Left ventricle myocardium inferior (tissue), 1 donor: ENCODE results near the gene NACC2. TPM values are rescaled to one million over a fixed set of nuclear protein-coding genes. Genes with fewer than 3 reads are reported as not detected.
A peak's percentile ranks its signal among the peaks of the same experiment; 100 is the strongest.

Experiments
- DNase-seq: peaks from one replicate; pipeline ENCODE4 v3.0.0-alpha.2; 2020
- H3K27ac ChIP-seq: fragments of 200-600 bp; replicated peaks from 2 replicates; pipeline ENCODE4 v1.8.0; 2021
- H3K27me3 ChIP-seq: fragments of 200-600 bp; 2 replicates; pipeline ENCODE4 v1.8.0; 2021; ENCODE audit warnings: low read depth
- H3K36me3 ChIP-seq: fragments of 200-600 bp; 2 replicates; pipeline ENCODE4 v1.8.0; 2021
- H3K4me1 ChIP-seq: fragments of 200-600 bp; 2 replicates; pipeline ENCODE4 v1.8.0; 2021
- H3K4me3 ChIP-seq: fragments of 200-600 bp; 2 replicates; pipeline ENCODE4 v1.8.0; 2021; ENCODE audit warnings: mild to moderate bottlenecking, moderate library complexity
- H3K9me3 ChIP-seq: fragments of 200-600 bp; replicated peaks from 2 replicates; pipeline ENCODE4 v1.8.0; 2021
- CTCF ChIP-seq: fragments of 200-600 bp; IDR thresholded peaks from 2 replicates; pipeline ENCODE4 v1.8.0; 2021; ENCODE audit warnings: antibody characterized with exemption, mild to moderate bottlenecking, borderline replicate concordance
- intact Hi-C: fragments of 100-400 bp; cut with micrococcal nuclease; formaldehyde crosslinking; loops from one replicate; pipeline ENCODE4 v1.11.0; 2022
- total RNA-seq: library from RNA; stranded (reverse); fragmentation: NEBNext Ultra II Directional; extraction: Animal tissue kit (Norgen Biotek cat#: 25700); gene quantifications from one replicate; pipeline ENCODE4 v1.2.1, GENCODE V29; 2021
- donor health status: DM: no; HTN: yes; CAD: no; lungs with severe emphysema.

The NACC2 gene
- total RNA-seq, 1 donor from 2014 or later: 29.5 TPM

DNA sequence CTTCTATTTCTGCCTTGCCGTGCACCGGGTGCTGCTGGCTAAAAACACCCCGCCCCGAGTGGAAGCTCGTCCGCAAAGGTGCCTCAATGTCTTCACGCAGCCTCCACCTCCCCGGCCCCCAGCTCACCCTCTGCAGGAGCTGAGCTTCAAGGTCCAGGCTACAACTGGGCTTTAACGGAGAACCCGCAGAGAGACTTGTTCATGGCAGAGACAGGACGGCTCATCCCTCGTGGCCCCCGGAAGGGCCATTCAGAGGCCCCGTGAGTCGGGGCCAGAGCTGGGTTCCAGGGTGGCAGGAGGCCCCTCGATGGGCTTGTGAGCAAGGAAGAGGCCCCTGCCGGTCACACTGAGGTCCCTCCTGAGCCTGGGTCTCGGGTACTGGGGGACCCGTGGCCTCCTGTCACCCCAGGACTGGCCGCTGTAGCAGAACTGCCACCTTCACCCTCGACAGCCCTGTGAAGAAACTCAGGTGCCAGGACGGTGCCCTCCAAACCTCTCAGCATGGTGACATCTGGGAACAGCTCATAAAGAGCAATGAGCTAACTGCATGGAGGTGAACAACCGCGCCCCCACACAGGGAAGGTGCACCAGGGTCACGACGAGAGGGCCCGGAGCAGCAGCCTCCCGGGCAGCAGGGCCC is 75.9 kb downstream of the NACC2 start:
- Histone ChIP-seq H3K9me3 (no peaks in the 10 kb centered on the region), H3K4me1 (peaks cover 40% of the 10 kb centered on the region), H3K27me3 (no peaks in the 10 kb centered on the region), H3K27ac (no peak overlapping the region), H3K4me3 (no peak overlapping the region), H3K36me3 (peaks cover 8% of the 10 kb centered on the region)
- DNase-seq: peak; percentile 10
- TF ChIP-seq CTCF: no peak
- intact Hi-C loops: no loop called here

DNA sequence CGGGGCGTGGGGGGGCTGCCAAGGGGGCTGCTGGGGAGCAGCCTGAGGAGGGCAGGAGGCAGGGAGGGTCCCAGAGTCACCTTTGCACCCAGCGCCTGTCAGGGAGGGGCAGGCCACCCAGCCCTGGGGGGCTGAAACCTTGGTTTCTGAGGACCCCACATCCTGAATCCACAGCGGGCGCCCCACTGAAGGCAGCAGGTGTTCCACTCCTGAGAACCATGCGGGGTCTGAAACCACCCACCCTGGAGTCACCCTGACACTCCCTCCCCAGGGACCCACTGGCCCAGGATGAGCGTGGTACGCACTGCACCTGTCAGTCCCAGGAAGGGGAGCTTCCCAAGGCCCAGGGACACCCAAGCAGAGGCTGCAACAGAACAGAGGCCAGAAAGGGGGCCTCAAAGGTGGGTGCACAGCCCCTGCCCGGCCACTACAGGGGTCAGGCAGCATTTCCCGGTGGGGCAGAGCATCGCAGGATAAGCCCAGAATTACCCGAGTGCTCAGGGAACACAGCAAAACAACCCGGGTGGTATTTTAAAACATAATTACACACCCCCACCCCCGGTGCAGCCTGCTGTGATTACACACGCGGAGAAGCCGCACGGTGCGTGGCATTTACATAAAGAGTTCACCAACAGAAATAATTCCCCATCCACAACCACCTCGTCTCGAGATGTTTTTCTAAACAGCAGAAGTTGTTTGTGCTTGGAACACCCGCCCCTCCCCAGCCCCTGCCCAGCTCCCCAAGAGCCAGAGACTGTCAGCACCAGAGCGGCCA is 76.6 kb downstream of the NACC2 start:
- no peak for TF ChIP-seq CTCF
- intact Hi-C loops: no loop called here
- Histone ChIP-seq H3K27me3 (no peaks in the 10 kb centered on the region), H3K4me3 (no peak overlapping the region), H3K36me3 (peaks cover 11% of the 10 kb centered on the region), H3K4me1 (peaks cover 39% of the 10 kb centered on the region), H3K9me3 (no peaks in the 10 kb centered on the region), H3K27ac (no peak overlapping the region)
- DNase-seq: peak; percentile 9

DNA sequence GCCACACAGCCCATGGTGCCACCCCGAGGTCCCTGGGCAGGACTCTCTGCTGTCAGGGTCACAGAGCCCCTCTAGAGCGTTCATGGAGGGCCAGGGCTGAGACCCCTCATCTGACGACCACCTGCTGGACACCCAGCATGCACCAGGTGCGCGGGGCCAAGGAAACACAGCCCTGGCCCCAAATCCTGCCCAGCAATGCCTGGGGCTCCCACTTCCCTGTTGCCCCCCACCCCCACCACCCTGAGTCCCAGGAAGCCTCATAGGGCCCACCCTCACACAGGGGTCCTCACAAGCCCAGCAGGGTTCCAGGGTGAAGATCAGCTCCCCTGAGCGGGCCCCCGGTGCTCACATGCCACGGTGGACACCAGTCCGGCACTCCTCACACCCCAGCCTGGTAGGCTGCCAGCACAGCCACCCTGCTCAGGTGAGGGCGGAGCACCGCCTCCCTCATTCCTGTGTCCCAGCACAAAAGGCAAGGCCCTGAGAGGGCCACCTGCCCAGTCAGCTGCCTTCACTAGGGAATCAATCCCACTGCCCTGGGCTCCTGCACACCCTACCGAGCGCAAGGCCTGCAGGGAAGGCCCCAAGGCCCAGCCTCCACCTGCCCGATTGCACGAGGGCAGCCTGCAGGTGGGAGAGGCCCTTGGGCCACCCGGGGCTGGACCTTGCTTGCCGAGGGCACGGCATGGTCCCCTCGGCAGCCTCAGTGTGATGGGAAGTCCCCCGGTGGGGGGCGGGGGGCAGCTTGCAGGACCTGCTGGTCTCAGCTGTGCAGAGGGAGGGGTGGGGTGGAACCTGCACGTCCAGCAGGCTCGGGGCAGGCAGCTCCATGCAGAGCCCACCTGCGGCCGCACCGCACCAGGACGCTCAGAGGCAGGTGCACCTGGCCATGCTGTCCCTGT is 77.5 kb downstream of the NACC2 start:
- Histone ChIP-seq H3K27ac (no peak overlapping the region), H3K27me3 (no peaks in the 10 kb centered on the region), H3K36me3 (peaks cover 15% of the 10 kb centered on the region), H3K4me3 (no peak overlapping the region), H3K4me1 (peaks cover 42% of the 10 kb centered on the region), H3K9me3 (no peaks in the 10 kb centered on the region)
- peak; percentile 13 for DNase-seq
- TF ChIP-seq CTCF: no peak
- intact Hi-C loops: no loop called here

DNA sequence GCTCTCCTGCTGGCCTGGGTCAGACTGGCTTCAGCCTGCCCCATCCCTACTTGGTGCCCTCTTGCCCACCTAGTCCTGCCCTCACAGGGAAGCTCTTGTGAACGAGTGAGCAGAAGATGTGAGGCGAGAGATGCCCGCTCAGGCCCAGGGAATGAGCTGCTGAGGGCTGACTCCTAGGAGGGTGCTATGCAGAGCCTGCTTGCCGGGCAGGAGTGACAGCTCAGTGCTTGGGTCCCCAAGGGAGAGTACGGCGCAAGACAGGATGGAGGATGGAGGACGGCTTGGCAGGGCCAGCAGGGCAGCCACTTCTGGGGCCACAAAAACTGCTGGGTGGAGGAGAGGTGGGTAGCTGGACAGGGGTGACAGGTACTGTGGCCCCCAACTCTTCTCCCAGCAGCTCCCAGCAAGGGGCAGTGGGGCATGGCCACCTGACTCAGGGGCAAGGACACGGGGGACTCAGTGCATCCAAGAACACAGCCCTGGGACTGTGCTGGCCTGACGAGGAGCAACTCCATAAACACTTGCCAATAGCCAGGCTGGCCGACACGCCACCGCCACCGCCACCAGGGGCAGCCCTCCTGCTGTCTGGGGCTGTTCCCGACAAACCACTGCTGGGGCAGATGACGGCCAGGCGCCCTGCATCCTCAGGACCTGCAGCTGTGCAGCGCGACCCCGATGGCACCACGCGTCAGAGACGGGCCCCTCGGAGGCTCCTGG is 78.4 kb downstream of the NACC2 start:
- H3K36me3 ChIP-seq: peaks cover 16% of the 10 kb centered on the region
- intact Hi-C loops: no loop called here
- peak; percentile 11 for DNase-seq

More for the DNA sequence above, 78.4 kb downstream of the NACC2 start:
- Histone ChIP-seq H3K27ac (no peak overlapping the region), H3K27me3 (no peaks in the 10 kb centered on the region), H3K9me3 (no peaks in the 10 kb centered on the region), H3K4me1 (peaks cover 42% of the 10 kb centered on the region), H3K4me3 (no peak overlapping the region)
- no peak for TF ChIP-seq CTCF
